ENCODE measurements around the gene SLC38A3. TPM values are rescaled to one million over a fixed set of nuclear protein-coding genes. Genes with fewer than 3 reads are reported as not detected.

SLC38A3 gene
- total and polyA plus RNA-seq, 2 of the 8 experiments (the other 6 are each of a cell fraction or from before 2014, with no cell fraction given): 1.2 to 3.7 TPM

DNA sequence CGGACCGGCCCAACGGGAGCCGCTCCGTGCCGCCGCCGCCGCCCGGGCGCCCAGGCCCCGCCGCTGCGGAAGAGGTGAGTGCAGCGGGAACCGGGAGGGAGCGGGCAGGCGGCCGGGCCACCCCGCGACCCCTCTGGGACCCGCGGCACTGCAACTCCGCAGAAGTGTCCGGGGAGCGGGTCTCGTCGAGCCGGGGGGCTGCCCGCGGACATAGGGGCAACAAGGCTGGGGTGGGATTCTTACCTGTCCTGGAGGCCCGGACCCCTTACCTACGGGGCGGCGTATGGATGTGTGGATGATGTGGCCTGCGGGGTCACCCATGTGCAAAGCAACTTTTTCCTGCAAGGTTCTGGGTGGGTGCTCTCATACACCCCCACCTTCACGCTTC, 49.6 kb upstream of the SLC38A3 start:
- Histone ChIP-seq H3K4me1 (replicated peaks in 1 of 4; ENCODE audit: control insufficient read depth in 3 of 4, insufficient read depth in 4 of 4, low read length in 3 of 4) (peaks cover under 1 to 50% (median 38%) of the 10 kb centered on the region in 4 experiments), H4K5ac (ENCODE audit: insufficient read length, low read depth, low read length) (no peak overlapping the region), H3K79me2 (ENCODE audit: control insufficient read depth in 1 of 2, insufficient read depth in 2 of 2, low read length in 2 of 2) (peaks cover 0 to 24% of the 10 kb centered on the region in 2 experiments; a peak in 1 of 4 replicates), H3K23ac (ENCODE audit: insufficient read length) (no peak overlapping the region), H3K27me3 (replicated peaks in 1 of 4; ENCODE audit: control insufficient read depth in 3 of 4, extremely low read depth in 1 of 4, insufficient read depth in 3 of 4, low read length in 3 of 4) (peaks cover 2 to 19% (median 15%) of the 10 kb centered on the region in 4 experiments; a peak in 6 of 7 replicates), H2BK120ac (replicated peaks; ENCODE audit: low read depth, low read length) (no peak overlapping the region), H4K20me1 (replicated peaks in 1 of 2; ENCODE audit: control insufficient read depth in 1 of 2, insufficient read depth in 2 of 2, low read length in 2 of 2) (peaks cover 3 to 12% of the 10 kb centered on the region in 2 experiments), H3K56ac (replicated peaks; ENCODE audit: insufficient read length, low read depth, low read length) (no peak overlapping the region), H3K18ac (ENCODE audit: extremely low read depth, low read length) (peak overlapping the region; percentile 71), H2BK15ac (ENCODE audit: low read length) (peak overlapping the region; percentile 88; the same call in 1 of the 2 replicates), H4K91ac (replicated peaks; ENCODE audit: insufficient read length, low read length) (no peak overlapping the region), H3K9ac (replicated peaks in 1 of 4; ENCODE audit: extremely low read depth in 1 of 4, low read depth in 3 of 4, low read length in 3 of 4) (peak overlapping the region in 3 of 4 experiments; percentile 54 to 62 (median 58); a peak in 6 of 7 replicates), H3K14ac (ENCODE audit: insufficient read length) (no peak overlapping the region), H3K27ac (ENCODE audit: low read depth, low read length) (no peak overlapping the region), H4K8ac (ENCODE audit: extremely low read depth, insufficient read depth, low read length) (no peak overlapping the region; the same call in 1 of the 2 replicates), H2AFZ (ENCODE audit: low read length) (no peak overlapping the region), H3K4ac (replicated peaks; ENCODE audit: insufficient read length, low read depth, low read length) (no peak overlapping the region), H3K23me2 (ENCODE audit: low read depth, low read length) (peaks cover 17% of the 10 kb centered on the region; the same call in 1 of the 2 replicates), H3K79me1 (ENCODE audit: low read depth, low read length) (peaks cover 10% of the 10 kb centered on the region; the same call in 1 of the 2 replicates), H2BK5ac (ENCODE audit: low read depth, low read length) (no peak overlapping the region), H2BK20ac (ENCODE audit: low read length) (no peak overlapping the region), H3K9me3 (ENCODE audit: insufficient read depth in 2 of 2, low read depth in 1 of 2, low read length in 1 of 2) (no peaks in the 10 kb centered on the region), H3K4me3 (ENCODE audit: extremely low read depth in 1 of 4, insufficient read depth in 2 of 4, low read depth in 3 of 4, low read length in 4 of 4) (peak overlapping the region; percentile 69 to 78 (median 72)), H3K4me2 (ENCODE audit: insufficient read depth in 1 of 2, low read depth in 2 of 2, low read length in 2 of 2) (peak overlapping the region; percentile 94 to 97), H2BK12ac (ENCODE audit: low read depth, low read length) (0 out of 2 replicates have a peak overlapping the region, but pooled peaks have one; percentile 84), H3K36me3 (ENCODE audit: control insufficient read depth in 2 of 4, insufficient read depth in 4 of 4, low read length in 3 of 4) (peaks cover 0 to 8% (median 2%) of the 10 kb centered on the region in 4 experiments; a peak in 1 of 8 replicates), H2AK5ac (ENCODE audit: low read depth, low read length) (no peak overlapping the region; the same call in 1 of the 2 replicates)
- ChIA-PET CTCF (ENCODE audit: partially characterized antibody) (interaction anchor here (1.0 to 2.0 kb wide), 11 partner anchors 18 to 100 kb away, joined by 3 to 21 read pairs (median 5); no protein-coding TSS in a partner anchor), POLR2A (ENCODE audit: partially characterized antibody) (interaction anchor here (0.6 to 6.6 kb wide), 11 partner anchors 12 to 173 kb away, joined by 3 to 65 read pairs (median 6); partner anchors contain the start of gene TUSC2)
- WGBS, 2 experiments (ENCODE audit: extremely low coverage in 1 of 2, insufficient coverage in 1 of 2, insufficient read length in 1 of 2, insufficient replicate concordance in 2 of 2, low coverage in 1 of 2, low lambda C conversion rate in 2 of 2, missing lambda C conversion rate in 1 of 2): 1% methylated on average over 16 of the region's 37 CpGs; no CpG with 5 or more reads in 1 of the 2 experiments
- FAIRE-seq: no peak
- TF ChIP-seq ASH2L (IDR thresholded peaks at IDR 0.05; ENCODE audit: low read length) (peak; percentile 43), CREB1 (IDR thresholded peaks at IDR 0.05) (no peak)
- peak in 1 of 2 experiments; percentile 63 for DNase-seq (ENCODE audit: low read depth in 1 of 2, low spot score in 2 of 2)

Data from H1 (cell line).